SU-DHL-6 (cell line): Measurements from ENCODE around the gene TAS2R19.

Source experiments
- EZH2phosphoT487 ChIP-seq: fragments of 200-600 bp; sonication (generic), shearing (Covaris generic); conservative IDR thresholded peaks from 2 replicates; pipeline ENCODE4 v1.6.1; 2018; ENCODE audit warnings: mild to moderate bottlenecking, antibody characterized with exemption, low read length, moderate library complexity, mixed read lengths
- TF ChIP-seq, protein P1 (sequence below): fragments of 200-600 bp; sonication (generic); IDR thresholded peaks from one replicate; pipeline ENCODE4 v1.5.1; 2017; ENCODE audit warnings: antibody characterized with exemption, mild to moderate bottlenecking, low read length, moderate library complexity; ENCODE audit not compliant: insufficient read depth, poor library complexity, severe bottlenecking

DNA sequence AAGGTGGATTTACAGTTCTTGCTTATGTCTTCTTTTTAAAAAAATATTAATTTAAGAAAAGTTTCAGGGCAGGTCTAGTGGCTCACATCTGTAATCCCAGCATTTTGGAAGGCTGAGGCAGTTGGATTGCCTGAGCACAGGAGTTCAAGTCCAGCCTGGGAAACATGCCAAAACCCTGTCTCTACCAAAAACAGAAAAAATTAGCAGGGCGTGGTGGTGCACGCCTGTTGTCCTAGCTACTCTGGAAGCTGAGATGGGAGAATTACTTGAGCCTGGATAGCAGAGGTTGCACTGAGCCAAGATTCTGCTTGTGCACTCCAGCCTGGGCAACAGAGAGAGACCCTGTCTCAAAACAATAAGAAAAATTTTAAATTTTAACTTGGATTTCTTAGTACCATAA lies 45.1 kb upstream of the TAS2R19 start:
- TF ChIP-seq, protein P1, sequence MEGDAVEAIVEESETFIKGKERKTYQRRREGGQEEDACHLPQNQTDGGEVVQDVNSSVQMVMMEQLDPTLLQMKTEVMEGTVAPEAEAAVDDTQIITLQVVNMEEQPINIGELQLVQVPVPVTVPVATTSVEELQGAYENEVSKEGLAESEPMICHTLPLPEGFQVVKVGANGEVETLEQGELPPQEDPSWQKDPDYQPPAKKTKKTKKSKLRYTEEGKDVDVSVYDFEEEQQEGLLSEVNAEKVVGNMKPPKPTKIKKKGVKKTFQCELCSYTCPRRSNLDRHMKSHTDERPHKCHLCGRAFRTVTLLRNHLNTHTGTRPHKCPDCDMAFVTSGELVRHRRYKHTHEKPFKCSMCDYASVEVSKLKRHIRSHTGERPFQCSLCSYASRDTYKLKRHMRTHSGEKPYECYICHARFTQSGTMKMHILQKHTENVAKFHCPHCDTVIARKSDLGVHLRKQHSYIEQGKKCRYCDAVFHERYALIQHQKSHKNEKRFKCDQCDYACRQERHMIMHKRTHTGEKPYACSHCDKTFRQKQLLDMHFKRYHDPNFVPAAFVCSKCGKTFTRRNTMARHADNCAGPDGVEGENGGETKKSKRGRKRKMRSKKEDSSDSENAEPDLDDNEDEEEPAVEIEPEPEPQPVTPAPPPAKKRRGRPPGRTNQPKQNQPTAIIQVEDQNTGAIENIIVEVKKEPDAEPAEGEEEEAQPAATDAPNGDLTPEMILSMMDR, result no peak
- TF ChIP-seq EZH2phosphoT487, result no peak
